Breast epithelium (tissue), 4 donors: ENCODE data around the gene BTG1. TPM values are rescaled to one million over a fixed set of nuclear protein-coding genes. Genes with fewer than 3 reads are reported as not detected.

ENCODE experiments used
- DNase-seq, 2 donors: peaks; one replicate each; pipeline ENCODE4 v3.0.0-alpha.2; 2019; ENCODE audit warnings: low spot score in 2 of 2
- H3K27ac ChIP-seq, 2 donors: fragments of 200-600 bp; sonication (generic) in 1 of 2; one replicate each; pipeline ENCODE4 v1.5.1; 2016 to 2019; ENCODE audit warnings: mild to moderate bottlenecking in 1 of 2
- H3K27me3 ChIP-seq, 2 donors: fragments of 200-600 bp; sonication (generic) in 1 of 2; one replicate each; pipeline versions ENCODE4 v1.5.1 to v1.6.0; 2017 to 2019; ENCODE audit warnings: control low read depth in 1 of 2, mild to moderate bottlenecking in 1 of 2
- H3K36me3 ChIP-seq: fragments of 200-600 bp; one replicate; pipeline ENCODE4 v1.5.1; 2019
- H3K4me1 ChIP-seq, 2 donors: fragments of 200-600 bp; sonication (generic); one replicate each; pipeline ENCODE4 v1.5.1; 2016 to 2019; ENCODE audit warnings: control low read depth in 1 of 2
- H3K4me3 ChIP-seq, 3 donors: fragments of 200-600 bp; sonication (generic); 1 replicate in 2 of 3; 2 replicates in 1 of 3; pipeline ENCODE4 v1.5.1; 2016 to 2019; ENCODE audit warnings: mild to moderate bottlenecking in 3 of 3, moderate library complexity in 2 of 3
- H3K9me3 ChIP-seq, 2 donors: fragments of 200-600 bp; sonication (generic) in 1 of 2; one replicate each; pipeline ENCODE4 v1.5.1; 2016 to 2019; ENCODE audit warnings: control low read depth in 1 of 2
- POLR2A ChIP-seq: fragments of 450-650 bp; IDR thresholded peaks from one replicate; pipeline ENCODE4 v1.6.1; 2016; ENCODE audit warnings: antibody characterized with exemption, mild to moderate bottlenecking, moderate library complexity
- POLR2AphosphoS5 ChIP-seq, 3 donors: sonication (generic); formaldehyde crosslinking; IDR thresholded peaks; one replicate each; pipeline ENCODE4 v1.6.1; 2017; ENCODE audit warnings: antibody characterized with exemption in 3 of 3
- intact Hi-C: fragments of 100-400 bp; cut with DNase I; formaldehyde crosslinking; loops from one replicate; pipeline ENCODE4 v1.15.1; 2023; ENCODE audit warnings: low total_unique reads
- total RNA-seq, 3 donors: library from RNA; depleted of rRNA; stranded (reverse); fragments of >200 nt; gene quantifications; one replicate each; pipeline ENCODE4 v1.1.0, GENCODE V29; 2016
- TF ChIP-seq, protein P1 (sequence below), 3 donors: fragments of 450-650 bp; IDR thresholded peaks; one replicate each; pipeline ENCODE4 v1.5.1; 2016 to 2017; ENCODE audit warnings: antibody characterized with exemption in 3 of 3, mild to moderate bottlenecking in 3 of 3, moderate library complexity in 3 of 3

BTG1 gene
- total RNA-seq, 3 donors from 2014 or later: 83.9 to 106 (median 96.3) TPM

DNA sequence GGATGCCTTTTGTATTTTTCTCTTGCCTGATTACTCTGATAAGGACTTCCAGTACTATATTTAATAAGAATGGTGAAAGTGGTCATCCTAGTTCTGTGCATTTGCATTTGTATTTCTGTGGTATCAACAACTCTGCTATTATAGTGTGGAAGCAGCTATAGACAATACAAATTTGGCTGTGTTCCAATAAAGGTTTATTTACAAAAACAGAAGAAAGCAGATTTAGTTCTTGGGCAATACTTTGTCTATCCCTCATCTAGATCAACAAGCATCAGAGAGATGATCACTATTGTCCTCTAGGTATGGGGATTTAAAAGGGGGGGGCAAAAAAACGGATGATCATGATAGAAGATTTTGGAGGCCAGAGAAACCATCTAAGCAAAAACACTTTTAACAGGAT is 19.1 kb upstream of the BTG1 start:
- no peak overlapping the region for H3K27ac ChIP-seq
- DNase-seq: no peak
- no peaks in the 10 kb centered on the region for H3K36me3 ChIP-seq
- no peaks in the 10 kb centered on the region for H3K27me3 ChIP-seq
- no peak for TF ChIP-seq POLR2A
- TF ChIP-seq, protein P1, sequence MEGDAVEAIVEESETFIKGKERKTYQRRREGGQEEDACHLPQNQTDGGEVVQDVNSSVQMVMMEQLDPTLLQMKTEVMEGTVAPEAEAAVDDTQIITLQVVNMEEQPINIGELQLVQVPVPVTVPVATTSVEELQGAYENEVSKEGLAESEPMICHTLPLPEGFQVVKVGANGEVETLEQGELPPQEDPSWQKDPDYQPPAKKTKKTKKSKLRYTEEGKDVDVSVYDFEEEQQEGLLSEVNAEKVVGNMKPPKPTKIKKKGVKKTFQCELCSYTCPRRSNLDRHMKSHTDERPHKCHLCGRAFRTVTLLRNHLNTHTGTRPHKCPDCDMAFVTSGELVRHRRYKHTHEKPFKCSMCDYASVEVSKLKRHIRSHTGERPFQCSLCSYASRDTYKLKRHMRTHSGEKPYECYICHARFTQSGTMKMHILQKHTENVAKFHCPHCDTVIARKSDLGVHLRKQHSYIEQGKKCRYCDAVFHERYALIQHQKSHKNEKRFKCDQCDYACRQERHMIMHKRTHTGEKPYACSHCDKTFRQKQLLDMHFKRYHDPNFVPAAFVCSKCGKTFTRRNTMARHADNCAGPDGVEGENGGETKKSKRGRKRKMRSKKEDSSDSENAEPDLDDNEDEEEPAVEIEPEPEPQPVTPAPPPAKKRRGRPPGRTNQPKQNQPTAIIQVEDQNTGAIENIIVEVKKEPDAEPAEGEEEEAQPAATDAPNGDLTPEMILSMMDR (IDR thresholded peaks at IDR 0.05): no peak
- TF ChIP-seq POLR2AphosphoS5 (IDR thresholded peaks at IDR 0.05): no peak
- H3K4me1 ChIP-seq: no peaks in the 10 kb centered on the region
- intact Hi-C loops: no loop called here
- H3K9me3 ChIP-seq: no peaks in the 10 kb centered on the region
- no peak overlapping the region for H3K4me3 ChIP-seq

DNA sequence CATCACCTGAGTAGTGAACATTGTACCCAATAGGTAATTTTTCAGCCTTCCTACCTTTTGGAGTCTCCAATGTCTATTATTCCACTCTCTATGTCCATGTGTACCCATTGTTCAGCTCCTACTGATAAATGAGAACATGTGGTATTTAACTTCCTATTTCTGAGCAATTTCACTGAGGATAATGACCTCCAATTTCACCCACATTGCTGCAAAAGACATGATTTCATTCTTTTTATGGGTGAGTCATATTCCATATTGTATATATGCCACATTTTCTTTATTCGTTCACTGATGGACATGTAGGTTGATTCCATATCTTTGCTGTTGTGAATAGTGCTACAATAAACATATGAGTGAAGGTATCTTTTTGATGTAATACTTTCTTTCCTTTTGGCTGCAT is 16.4 kb upstream of the BTG1 start:
- no peaks in the 10 kb centered on the region for H3K36me3 ChIP-seq
- H3K27ac ChIP-seq: no peak overlapping the region
- DNase-seq: no peak
- H3K4me3 ChIP-seq: no peak overlapping the region
- TF ChIP-seq, protein P1 (IDR thresholded peaks at IDR 0.05): no peak
- TF ChIP-seq POLR2A (no peak), POLR2AphosphoS5 (IDR thresholded peaks at IDR 0.05) (no peak)
- no peaks in the 10 kb centered on the region for H3K9me3 ChIP-seq
- H3K27me3 ChIP-seq: no peaks in the 10 kb centered on the region
- intact Hi-C loops: no loop called here
- no peaks in the 10 kb centered on the region for H3K4me1 ChIP-seq

DNA sequence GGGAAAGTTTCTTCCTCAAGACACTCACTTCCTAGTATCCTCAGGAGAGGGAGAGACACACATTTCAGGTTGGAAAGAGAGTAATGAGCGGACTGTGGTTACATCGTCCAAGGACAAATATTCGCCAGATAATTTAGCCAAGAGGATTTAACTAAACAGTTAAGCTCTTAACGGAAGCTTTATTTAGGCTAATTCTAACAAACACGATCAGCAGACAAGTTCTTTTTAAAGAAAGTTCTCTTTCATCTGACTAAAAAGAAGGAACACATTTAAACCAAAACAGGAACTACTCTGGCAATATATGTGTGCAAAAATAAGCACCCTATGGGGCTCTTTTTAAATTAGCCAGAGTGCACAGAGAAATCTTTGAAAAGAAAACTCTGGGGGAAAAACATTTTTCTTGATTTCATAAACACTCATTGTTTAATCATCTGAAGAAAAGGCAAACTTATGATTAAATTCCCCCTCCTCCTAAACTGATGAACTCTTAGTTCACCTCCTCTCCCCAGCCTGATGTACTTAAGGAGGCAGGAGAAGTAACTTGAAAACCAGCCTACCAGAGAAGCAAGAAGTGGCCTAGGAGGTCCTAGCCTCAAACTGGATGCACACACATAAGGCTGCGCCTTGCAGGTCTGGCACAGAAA is 13.3 kb upstream of the BTG1 start:
- Histone ChIP-seq H3K4me3 (no peak overlapping the region), H3K27ac (peak overlapping the region; percentile 2 to 51), H3K4me1 (no peaks in the 10 kb centered on the region), H3K36me3 (no peaks in the 10 kb centered on the region), H3K27me3 (no peaks in the 10 kb centered on the region), H3K9me3 (no peaks in the 10 kb centered on the region)
- TF ChIP-seq, protein P1 (IDR thresholded peaks at IDR 0.05): no peak
- no peak for TF ChIP-seq POLR2AphosphoS5 (IDR thresholded peaks at IDR 0.05)
- TF ChIP-seq POLR2A: no peak
- DNase-seq: no peak
- intact Hi-C loops: no loop called here

DNA sequence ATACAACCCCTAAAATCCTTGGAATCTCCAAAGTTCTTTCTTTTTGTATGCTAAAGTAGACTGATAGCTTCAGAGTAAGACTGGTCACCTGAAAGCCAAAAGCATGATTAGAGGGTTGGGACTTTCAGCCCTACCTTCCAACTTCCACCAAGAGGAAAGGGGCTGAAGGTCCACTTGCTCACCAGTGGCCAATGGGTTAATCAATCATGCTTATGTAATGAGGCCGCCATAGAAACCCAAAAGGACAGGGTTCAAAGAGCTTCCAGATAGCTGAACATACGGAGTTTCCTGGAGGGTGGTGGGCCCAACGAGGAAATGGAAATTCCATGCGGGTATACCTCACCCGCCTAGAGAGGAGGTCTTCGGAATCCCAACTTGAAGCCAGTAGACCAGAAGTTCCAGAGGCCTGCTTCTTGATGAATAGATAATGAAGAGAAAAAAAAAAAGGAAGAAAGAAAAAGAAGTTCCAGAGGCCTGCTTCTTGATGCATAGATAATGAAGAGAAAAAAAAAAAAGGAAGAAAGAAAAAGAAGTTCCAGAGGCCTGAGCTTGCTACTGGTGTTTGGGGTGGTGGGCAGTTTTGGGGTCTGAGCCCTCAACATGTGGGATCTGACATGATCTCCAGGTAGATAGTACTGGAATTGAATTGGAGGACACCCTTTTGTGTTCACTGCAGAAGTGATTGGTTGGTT is 11.2 kb upstream of the BTG1 start:
- no peak overlapping the region for H3K27ac ChIP-seq
- intact Hi-C loops: no loop called here
- TF ChIP-seq POLR2A (no peak), POLR2AphosphoS5 (IDR thresholded peaks at IDR 0.05) (no peak)
- TF ChIP-seq, protein P1 (IDR thresholded peaks at IDR 0.05): no peak

DNA sequence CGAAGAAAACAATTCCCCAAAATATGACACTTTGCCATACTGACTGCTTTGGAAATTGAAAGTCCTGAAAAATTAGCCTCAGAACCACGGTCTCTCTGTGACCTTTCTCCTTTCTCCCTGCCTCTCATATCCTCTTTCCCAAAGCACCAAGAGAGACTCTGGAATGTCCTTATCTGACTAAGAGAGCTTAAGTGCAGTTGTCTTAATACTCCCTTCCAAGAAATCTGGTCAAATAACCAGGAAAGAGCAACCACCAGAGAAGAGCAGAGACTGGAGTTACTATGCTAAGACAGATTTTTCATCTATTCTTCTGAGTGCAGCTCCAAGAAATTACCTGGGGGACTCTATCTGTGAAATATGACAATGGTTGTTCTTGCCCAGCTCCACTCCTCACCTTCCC is 10.5 kb upstream of the BTG1 start:
- Histone ChIP-seq H3K9me3 (no peaks in the 10 kb centered on the region), H3K27ac (no peak overlapping the region), H3K4me3 (no peak overlapping the region), H3K27me3 (no peaks in the 10 kb centered on the region), H3K36me3 (no peaks in the 10 kb centered on the region), H3K4me1 (no peaks in the 10 kb centered on the region)
- TF ChIP-seq POLR2A (no peak), POLR2AphosphoS5 (IDR thresholded peaks at IDR 0.05) (no peak)
- TF ChIP-seq, protein P1 (IDR thresholded peaks at IDR 0.05): no peak
- intact Hi-C loops: no loop called here
- DNase-seq: no peak

More for the DNA sequence above, 11.2 kb upstream of the BTG1 start:
- H3K9me3 ChIP-seq: no peaks in the 10 kb centered on the region
- no peak for DNase-seq
- no peak overlapping the region for H3K4me3 ChIP-seq
- H3K4me1 ChIP-seq: no peaks in the 10 kb centered on the region
- no peaks in the 10 kb centered on the region for H3K36me3 ChIP-seq
- no peaks in the 10 kb centered on the region for H3K27me3 ChIP-seq
